ENCODE measurements around the gene ZDHHC21. TPM values are rescaled to one million over a fixed set of nuclear protein-coding genes. Genes with fewer than 3 reads are reported as not detected.
"Not testable (repeated sequence)": the region's sequence is repeated elsewhere in the genome, so short reads cannot be mapped to it uniquely, and the experiment has no call there.

The ZDHHC21 gene
- total and polyA plus RNA-seq, 3 donors from 2014 or later, result 6.2 to 16.7 (median 16.1) TPM

DNA sequence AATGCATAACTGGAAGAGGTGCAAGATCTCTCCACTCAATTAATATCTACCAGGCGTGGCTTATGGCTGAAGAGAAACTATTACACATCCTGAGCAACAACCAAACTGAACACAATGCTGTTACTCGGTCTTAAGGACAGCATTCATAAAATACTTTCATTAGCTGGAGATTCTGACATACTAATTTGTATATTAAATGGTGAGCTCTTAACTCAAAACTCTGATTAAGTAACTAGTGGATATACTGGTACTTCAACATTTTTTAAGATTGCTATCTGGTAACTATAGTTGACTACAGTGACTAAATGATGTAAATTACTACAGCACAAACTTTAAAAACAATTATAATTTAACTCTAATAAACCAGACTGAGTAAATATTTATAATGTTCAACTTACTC is 15.8 kb downstream of the ZDHHC21 start:
- no peak overlapping the region for H3K27ac ChIP-seq

GRCh38 chr9:14674630-14675029 is 18.6 kb downstream of the ZDHHC21 start:
- intact Hi-C loops (cut with DNase I; ENCODE audit: low total_unique reads), result no loop called here

More for the DNA sequence above, 15.8 kb downstream of the ZDHHC21 start:
- Histone ChIP-seq H3K9me3 (no peaks in the 10 kb centered on the region), H3K4me3 (no peak overlapping the region), H3K27me3 (no peaks in the 10 kb centered on the region), H3K4me1 (no peaks in the 10 kb centered on the region), H3K36me3 (ENCODE audit: low read depth, missing control alignments) (no peaks in the 10 kb centered on the region)
- intact Hi-C loops (cut with DNase I; ENCODE audit: low total_unique reads), result no loop called here
- no peak for TF ChIP-seq POLR2A (IDR thresholded peaks at IDR 0.05)
- no peak for TF ChIP-seq CTCF (IDR thresholded peaks at IDR 0.05)
- 90 to 92% methylated on average over 2 of the region's 2 CpGs for WGBS, 2 donors
- no peak for DNase-seq

GRCh38 chr9:14671377-14671776 is 21.9 kb downstream of the ZDHHC21 start:
- no peak for DNase-seq
- Histone ChIP-seq H3K27me3 (no peaks in the 10 kb centered on the region), H3K36me3 (ENCODE audit: low read depth, missing control alignments) (no peaks in the 10 kb centered on the region), H3K4me1 (no peaks in the 10 kb centered on the region), H3K9me3 (no peaks in the 10 kb centered on the region), H3K27ac (no peak overlapping the region), H3K4me3 (no peak overlapping the region)
- intact Hi-C loops (cut with DNase I; ENCODE audit: low total_unique reads), result no loop called here
- 91 to 92% methylated on average over 3 of the region's 3 CpGs for WGBS, 2 donors
- TF ChIP-seq CTCF (IDR thresholded peaks at IDR 0.05) (no peak), POLR2A (IDR thresholded peaks at IDR 0.05) (no peak)

More at GRCh38 chr9:14674630-14675029, 18.6 kb downstream of the ZDHHC21 start:
- DNase-seq, result no peak
- no peaks in the 10 kb centered on the region for H3K27me3 ChIP-seq
- H3K4me1 ChIP-seq, result no peaks in the 10 kb centered on the region
- H3K27ac ChIP-seq, result no peak overlapping the region
- H3K4me3 ChIP-seq, result no peak overlapping the region
- H3K36me3 ChIP-seq (ENCODE audit: low read depth, missing control alignments), result no peaks in the 10 kb centered on the region
- no peaks in the 10 kb centered on the region for H3K9me3 ChIP-seq
- WGBS, 2 donors, result 79 to 81% methylated on average over 3 of the region's 3 CpGs
- no peak for TF ChIP-seq POLR2A (IDR thresholded peaks at IDR 0.05)
- TF ChIP-seq CTCF (IDR thresholded peaks at IDR 0.05), result no peak

- intact Hi-C loops (cut with DNase I; ENCODE audit: low total_unique reads), result no loop called here
- Histone ChIP-seq H3K27ac (no peak overlapping the region), H3K36me3 (ENCODE audit: low read depth, missing control alignments) (no peaks in the 10 kb centered on the region), H3K27me3 (no peaks in the 10 kb centered on the region), H3K9me3 (no peaks in the 10 kb centered on the region), H3K4me3 (no peak overlapping the region), H3K4me1 (no peaks in the 10 kb centered on the region)
- no peak for TF ChIP-seq CTCF (IDR thresholded peaks at IDR 0.05)
- TF ChIP-seq POLR2A (IDR thresholded peaks at IDR 0.05), result no peak
- DNase-seq, result no peak
- 23 to 47% methylated on average over 1 of the region's 1 CpG for WGBS, 2 donors
These were observed 22.5 kb downstream of the ZDHHC21 start for GRCh38 chr9:14670718-14671117.

DNA sequence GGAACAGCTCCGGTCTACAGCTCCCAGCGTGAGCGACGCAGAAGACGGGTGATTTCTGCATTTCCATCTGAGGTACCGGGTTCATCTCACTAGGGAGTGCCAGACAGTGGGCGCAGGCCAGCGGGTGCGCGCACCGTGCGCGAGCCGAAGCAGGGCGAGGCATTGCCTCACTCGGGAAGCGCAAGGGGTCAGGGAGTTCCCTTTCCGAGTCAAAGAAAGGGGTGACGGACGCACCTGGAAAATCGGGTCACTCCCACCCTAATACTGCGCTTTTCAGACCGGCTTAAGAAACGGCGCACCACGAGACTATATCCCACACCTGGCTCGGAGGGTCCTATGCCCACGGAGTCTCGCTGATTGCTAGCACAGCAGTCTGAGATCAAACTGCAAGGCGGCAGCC is 29.2 kb downstream of the ZDHHC21 start:
- H3K9me3 ChIP-seq; H3K4me1 ChIP-seq; H3K27me3 ChIP-seq; H3K27ac ChIP-seq; H3K4me3 ChIP-seq; DNase-seq; H3K36me3 ChIP-seq (ENCODE audit: low read depth, missing control alignments); intact Hi-C loops (cut with DNase I; ENCODE audit: low total_unique reads): not testable (repeated sequence)
- 94 to 97% methylated on average over 16 to 29 of the region's 30 CpGs for WGBS, 2 donors

Measured in testis (tissue), 3 donors.